ENCODE measurements around the gene APLF.

- TF ChIP-seq, protein P1, sequence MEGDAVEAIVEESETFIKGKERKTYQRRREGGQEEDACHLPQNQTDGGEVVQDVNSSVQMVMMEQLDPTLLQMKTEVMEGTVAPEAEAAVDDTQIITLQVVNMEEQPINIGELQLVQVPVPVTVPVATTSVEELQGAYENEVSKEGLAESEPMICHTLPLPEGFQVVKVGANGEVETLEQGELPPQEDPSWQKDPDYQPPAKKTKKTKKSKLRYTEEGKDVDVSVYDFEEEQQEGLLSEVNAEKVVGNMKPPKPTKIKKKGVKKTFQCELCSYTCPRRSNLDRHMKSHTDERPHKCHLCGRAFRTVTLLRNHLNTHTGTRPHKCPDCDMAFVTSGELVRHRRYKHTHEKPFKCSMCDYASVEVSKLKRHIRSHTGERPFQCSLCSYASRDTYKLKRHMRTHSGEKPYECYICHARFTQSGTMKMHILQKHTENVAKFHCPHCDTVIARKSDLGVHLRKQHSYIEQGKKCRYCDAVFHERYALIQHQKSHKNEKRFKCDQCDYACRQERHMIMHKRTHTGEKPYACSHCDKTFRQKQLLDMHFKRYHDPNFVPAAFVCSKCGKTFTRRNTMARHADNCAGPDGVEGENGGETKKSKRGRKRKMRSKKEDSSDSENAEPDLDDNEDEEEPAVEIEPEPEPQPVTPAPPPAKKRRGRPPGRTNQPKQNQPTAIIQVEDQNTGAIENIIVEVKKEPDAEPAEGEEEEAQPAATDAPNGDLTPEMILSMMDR (conservative IDR thresholded peaks at IDR 0.05; ENCODE audit: low read depth in 2 of 2), result no peak
- TF ChIP-seq EZH2 (IDR thresholded peaks at IDR 0.05; ENCODE audit: low read depth, unreplicated experiment), result no peak
- TF ChIP-seq CREB1 (CRISPR knock-in tag; IDR thresholded peaks at IDR 0.05; ENCODE audit: low read depth), result no peak
- no peak for TF ChIP-seq POLR2AphosphoS5 (IDR thresholded peaks at IDR 0.05; ENCODE audit: low read depth)
- TF ChIP-seq ETS1 (IDR thresholded peaks at IDR 0.05), result no peak
- TF ChIP-seq, protein P2, sequence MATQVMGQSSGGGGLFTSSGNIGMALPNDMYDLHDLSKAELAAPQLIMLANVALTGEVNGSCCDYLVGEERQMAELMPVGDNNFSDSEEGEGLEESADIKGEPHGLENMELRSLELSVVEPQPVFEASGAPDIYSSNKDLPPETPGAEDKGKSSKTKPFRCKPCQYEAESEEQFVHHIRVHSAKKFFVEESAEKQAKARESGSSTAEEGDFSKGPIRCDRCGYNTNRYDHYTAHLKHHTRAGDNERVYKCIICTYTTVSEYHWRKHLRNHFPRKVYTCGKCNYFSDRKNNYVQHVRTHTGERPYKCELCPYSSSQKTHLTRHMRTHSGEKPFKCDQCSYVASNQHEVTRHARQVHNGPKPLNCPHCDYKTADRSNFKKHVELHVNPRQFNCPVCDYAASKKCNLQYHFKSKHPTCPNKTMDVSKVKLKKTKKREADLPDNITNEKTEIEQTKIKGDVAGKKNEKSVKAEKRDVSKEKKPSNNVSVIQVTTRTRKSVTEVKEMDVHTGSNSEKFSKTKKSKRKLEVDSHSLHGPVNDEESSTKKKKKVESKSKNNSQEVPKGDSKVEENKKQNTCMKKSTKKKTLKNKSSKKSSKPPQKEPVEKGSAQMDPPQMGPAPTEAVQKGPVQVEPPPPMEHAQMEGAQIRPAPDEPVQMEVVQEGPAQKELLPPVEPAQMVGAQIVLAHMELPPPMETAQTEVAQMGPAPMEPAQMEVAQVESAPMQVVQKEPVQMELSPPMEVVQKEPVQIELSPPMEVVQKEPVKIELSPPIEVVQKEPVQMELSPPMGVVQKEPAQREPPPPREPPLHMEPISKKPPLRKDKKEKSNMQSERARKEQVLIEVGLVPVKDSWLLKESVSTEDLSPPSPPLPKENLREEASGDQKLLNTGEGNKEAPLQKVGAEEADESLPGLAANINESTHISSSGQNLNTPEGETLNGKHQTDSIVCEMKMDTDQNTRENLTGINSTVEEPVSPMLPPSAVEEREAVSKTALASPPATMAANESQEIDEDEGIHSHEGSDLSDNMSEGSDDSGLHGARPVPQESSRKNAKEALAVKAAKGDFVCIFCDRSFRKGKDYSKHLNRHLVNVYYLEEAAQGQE (IDR thresholded peaks at IDR 0.05; ENCODE audit: unreplicated experiment), result no peak
Measured at GRCh38 chr2:68512326-68512725, 44.9 kb downstream of the APLF start.
